Measurements from ENCODE around the gene NDUFA8. TPM values are rescaled to one million over a fixed set of nuclear protein-coding genes. Genes with fewer than 3 reads are reported as not detected.

NDUFA8 gene
- 52.5 TPM for total RNA-seq

DNA sequence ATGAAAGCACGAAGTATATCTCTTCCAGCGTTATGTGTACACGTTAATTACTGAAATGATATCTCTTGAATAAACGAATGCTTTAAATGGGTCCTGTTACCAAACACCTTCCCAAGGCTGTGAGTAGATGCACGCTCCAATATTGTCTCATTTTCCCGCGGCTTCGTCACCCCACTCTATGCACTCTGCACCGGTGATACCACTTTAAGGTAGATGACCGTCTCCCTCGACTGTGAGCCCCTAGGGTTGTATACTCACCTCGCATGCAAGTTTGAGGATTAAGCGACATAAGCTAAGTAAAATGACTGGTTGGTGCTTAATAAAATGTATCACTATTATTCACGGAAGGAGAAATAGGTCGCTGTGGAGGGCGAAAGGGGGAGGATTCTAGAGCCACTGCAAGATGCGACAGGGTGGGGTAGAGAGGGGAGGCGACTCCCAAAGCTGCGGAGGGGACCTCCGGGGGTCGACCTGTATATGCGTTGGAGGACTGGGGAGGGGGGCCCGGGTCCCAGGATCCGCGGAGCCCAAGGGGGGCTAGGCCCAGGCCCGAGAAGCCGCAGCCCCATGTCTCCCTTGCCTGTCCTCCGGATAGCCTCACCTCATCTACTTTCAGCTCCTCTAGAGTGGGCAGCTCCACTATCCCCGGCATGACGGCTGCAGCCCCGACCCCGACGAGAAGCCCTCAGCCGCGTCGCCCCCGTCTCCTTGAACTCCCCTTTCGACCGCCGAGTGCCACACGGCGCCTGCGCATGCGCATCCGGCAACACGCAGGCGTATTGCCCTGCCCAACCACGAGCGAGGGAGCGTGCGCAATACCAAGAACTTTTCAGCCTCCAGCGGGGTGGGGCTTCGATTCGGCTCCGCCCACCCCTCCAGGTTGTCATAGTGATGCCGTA, at the start of gene NDUFA8, which contains the start of gene MORN5:
NDUFA8 (minus strand) TSS at position 754 of the 899 bp plus-strand sequence; CDS start at position 652, 102 bp downstream.
MORN5 (plus strand) TSS at position 883 of the 899 bp plus-strand sequence. CDS start 65 bp downstream, outside the sequence.
- ATAC-seq = peak; percentile 99

DNA sequence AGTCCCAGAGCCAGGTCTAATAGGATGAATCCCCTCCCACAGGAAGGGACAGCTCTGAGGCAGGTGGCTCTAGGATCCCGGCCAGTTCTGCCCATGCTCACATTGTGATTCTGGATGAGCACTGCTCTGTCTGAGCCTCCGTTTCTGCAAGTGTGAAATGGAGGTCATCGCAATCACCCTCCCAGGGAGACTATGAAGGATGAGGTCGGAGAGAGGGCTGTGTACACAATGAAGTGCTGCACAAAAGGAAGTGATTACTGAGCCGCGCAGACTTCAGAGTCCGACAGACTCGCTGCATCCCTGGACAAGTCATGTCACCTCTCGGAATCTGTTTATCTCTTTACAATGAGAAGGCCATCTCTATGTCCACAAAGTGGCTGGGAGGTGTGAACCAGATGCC, 47.5 kb upstream of the NDUFA8 start:
- ATAC-seq = no peak

DNA sequence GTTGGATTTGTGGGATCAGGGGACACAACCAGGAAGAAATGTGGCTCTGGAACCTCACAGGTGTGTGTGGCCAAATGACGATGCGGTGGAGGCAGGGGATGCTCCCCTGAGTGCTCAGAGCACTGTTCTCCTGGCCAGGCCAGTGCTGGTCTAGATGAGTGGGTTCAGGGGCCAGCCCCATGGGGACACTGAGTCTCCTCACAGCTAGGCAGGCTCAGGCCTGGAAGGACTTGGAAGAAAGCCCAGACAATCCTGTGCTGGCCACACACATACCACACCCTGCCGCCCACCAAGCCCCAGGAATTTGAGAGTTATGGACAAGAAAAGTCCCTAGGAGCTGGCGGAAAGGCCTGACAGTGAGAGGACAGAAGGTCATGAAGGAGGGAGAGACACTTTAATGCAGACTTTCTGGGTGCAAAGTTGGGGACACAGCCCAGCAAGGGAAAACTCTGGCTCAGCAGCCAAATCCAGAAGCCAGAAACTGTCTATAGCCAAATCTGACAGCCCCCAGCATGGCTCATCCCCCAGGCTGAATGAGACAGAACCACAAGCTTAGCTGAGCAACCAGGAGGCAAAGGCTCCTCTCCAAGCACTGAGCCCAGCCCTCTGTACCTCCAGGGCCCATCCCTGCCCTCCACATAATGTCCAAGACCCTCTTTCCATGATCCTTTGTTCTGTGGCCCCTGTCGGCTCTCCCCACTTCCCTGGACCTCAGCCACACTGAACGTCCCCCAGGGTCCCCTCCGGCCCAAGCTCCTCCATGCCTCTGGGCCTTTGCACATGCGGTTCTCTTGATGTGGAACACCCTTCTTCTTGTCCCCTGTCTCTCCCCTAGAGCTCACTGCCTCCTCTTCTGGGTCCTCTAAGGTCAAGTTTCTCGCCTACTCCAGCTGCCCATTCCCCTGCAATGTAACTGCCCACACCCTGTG, 46.8 kb upstream of the NDUFA8 start:
- ATAC-seq = no peak

DNA sequence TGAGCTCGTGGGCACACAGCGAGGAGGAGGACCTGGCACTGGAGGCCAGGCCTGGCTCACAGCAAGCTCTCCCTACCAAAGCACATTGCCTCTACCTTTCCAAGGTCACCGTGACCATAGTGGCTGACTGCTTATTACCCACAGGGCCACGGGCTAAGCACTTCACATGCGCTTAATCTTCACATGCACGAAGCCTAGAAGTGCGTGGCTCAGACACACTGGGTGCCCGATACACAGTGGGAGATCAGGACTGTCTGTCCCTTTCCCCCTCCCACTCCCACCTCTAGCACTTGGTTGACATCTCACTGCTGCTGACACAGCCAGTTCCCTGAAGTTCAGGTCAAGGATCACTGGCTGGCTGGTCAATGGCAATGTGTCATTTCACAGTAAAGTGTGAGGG, 45.6 kb upstream of the NDUFA8 start:
- ATAC-seq = no peak

DNA sequence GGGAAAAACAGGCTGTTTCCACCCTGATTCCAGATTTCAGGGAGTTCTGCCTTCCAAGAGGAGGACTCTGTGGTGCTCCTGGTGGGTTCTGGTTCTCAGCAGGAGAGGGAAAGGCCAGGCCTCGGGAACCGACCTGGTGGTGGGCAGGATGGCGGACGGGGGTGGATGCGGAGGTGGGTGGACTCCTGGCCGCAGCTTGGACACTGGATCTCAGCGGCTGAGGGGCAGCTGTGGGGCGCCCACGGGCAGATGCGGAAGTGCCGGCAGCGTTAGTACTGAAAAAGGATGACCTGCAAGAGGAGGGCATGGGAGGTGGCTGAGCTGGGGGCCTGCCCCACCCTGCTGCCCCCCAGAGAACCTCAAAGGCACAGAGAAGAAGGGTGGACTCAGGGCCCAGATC, 44.9 kb upstream of the NDUFA8 start:
- ATAC-seq = no peak

DNA sequence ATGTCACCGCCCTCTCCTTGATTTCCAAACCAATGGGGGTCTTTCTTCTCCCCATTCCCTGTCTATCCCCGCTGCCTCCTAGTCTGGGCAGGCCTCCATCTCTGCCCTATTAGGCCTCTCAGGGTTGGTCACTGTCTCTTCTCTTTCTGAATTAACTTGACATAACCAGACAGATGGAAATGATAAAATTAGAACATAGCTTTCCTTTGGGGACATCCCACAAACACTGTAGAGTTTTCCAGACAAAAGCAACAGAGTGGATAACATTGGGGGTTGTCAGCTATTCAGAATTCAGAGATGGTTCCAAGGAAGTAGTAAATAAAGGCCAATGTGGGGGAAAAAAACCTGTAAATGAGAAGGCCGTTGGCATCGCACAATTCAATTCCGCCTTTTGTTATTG, 44.5 kb upstream of the NDUFA8 start:
- ATAC-seq = no peak

DNA sequence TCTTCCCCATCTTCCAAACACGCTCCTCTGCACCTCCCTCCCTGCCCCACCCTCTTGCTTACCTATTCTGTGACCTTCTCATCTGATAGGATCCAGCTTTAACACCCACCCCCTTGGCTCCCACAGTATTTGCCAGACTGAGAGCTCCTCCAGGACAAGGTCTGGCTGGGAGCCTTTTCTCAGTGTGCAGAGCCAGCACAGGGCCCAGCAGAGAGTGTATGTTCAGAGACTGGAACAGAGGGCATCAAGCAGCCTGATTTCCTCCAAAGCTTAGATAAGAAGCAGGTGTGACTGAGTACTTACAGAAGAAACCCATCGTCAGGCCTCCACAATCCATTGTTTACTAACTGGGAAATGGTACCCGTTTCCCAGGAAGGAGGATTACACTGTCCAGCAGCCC, 42.5 kb upstream of the NDUFA8 start:
- ATAC-seq = no peak

DNA sequence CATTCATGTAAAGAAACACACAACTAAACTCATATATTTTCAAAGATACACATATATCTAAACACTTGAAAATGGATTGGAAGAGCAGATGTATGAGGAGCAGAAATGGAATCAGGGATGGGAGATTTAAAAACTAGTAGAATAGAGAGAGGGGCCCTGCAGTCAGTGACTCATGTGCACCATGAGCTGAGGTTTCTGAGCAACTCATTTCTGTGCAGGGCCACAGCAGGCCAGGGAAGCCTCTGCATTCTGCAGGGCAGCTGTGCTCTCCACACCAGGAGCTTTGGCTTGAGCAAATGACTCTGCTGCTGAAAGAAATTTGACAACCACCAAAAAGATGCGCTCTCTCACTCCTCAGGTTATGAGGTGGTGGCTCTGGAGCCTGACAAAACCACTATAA, 42.1 kb upstream of the NDUFA8 start:
- no peak for ATAC-seq

DNA sequence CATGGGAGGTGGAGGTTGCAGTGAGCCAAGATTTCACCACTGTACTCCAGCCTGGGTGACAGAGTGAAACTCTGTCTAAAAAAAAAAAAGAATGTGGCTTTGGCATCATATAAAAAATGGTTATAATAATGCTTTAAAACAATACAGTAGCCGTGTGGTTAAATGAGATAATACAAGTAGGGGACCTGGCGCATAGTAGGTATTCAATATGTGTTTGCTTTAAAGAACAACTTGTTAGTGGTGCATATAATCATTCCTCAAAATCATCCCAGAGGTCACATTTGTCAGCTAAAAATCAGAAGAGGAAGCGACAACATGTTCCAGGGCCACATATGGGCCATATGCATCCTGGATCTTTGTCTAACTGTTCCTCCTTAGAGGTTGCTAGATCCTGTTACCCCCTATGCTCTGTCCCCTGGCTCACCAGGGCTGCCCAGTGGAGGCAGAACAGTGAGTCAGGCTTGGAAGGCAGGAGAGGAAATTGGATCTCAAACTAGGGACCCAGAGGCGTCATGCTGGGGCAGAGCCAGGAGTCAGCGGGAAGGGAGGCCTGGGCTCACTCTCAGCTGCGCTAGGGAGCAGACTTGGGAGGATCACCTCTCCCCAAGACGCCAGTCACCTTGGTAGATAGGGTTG, 41.5 kb upstream of the NDUFA8 start:
- ATAC-seq = no peak

DNA sequence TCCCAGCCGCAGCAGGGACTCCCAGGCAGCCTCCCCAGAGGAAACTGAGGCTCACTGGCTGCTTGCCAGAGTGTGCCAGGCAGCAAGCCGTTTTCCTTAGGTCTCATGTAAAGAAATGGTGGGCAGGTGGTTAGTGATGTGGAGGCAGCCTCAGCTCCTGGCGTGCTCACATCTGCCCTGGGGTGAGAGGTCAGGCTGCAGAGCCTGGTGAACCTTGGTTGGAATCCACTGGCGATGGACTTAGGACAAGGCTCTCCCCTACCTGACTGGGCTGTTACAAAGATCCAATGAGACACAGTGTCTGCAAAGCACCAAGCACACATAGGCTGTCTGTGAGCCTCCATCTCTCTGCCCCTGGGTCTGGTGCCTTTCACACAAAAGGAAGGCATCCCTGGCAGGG, 38.3 kb upstream of the NDUFA8 start:
- no peak for ATAC-seq

DNA sequence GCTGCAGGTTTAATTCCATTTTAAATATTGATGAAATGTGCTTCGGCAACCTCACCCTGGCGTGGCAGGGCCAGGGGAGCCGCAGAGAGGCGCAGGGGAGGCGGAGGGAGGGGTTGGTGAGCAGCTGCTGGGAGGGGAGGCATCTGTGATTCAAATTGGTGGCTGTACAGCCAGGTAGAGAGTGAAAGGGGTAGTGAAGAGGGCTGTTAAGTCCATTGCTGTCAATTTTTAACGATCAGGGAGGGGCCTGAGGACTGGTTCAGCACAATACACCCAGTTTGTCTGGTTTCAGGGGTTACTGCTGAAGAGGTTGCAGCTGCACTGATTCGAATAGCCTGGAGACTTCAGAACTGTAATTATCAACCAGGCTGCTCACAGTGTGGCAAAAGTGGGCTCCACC, 37.8 kb upstream of the NDUFA8 start:
- no peak for ATAC-seq

DNA sequence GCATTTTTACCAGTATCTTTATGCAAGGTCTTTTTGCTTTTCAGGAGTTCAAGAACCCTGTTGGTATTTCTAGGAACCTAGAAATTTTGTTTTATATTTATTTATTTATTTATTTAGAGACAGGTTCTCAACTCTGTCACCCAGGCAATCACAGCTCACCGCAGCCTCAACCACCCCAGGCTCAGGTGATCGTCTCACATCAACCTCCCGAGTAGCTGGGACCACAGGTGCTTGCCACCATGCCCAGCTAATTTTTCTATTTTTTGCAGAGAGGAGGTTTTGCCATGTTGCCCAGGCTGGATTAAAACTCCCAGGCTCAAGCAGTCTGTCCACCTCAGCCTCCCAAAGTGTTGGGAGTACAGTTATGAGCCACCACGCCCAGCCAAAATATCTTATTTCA, 36.3 kb upstream of the NDUFA8 start:
- ATAC-seq = no peak

DNA sequence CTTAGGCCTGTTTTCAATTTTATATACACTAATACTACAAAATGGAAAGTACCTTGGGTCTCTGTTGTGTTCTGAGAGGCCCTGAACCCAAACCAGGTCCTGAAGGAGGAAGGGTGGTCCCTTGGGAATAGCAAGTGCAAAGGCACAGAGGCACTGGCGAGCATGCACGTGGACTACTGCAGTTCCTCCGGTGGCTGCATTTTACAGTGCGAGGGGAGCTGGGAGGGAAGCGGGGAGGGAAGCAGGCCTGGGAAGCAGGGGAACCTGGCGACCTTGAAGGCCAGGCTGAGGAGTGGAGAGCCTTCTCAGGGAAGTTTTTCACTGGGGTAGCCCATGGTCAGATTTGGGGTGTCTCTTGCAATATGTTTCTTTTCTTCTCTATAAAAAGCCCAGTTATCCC, 34.1 kb upstream of the NDUFA8 start:
- ATAC-seq = no peak

DNA sequence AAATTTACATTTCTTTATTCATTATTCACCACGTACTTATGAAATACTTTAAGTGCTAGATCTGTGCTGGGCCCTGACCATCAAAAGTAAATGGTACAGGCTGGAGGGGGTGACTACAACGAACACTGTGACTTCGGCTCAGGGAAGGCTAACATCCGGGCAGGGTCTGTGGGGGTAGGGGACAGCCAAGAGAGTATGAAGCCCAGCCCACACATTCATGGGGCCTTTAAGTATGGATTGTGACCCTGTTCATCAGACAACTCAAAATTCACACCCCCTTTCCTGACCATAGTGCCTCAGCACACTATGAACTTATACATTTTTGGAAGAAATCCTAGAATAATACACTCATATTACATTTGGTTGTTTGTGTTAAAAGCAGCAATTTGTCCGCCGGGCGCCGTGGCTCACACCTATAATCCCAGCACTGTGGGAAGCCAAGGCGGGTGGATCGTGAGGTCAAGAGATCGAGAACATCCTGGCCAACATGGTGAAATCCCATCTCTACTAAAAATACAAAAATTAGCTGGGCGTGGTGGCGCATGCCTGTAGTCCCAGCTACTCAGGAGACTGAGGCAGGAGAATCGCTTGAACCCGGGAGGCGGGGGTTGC, 33.4 kb upstream of the NDUFA8 start:
- ATAC-seq = no peak

DNA sequence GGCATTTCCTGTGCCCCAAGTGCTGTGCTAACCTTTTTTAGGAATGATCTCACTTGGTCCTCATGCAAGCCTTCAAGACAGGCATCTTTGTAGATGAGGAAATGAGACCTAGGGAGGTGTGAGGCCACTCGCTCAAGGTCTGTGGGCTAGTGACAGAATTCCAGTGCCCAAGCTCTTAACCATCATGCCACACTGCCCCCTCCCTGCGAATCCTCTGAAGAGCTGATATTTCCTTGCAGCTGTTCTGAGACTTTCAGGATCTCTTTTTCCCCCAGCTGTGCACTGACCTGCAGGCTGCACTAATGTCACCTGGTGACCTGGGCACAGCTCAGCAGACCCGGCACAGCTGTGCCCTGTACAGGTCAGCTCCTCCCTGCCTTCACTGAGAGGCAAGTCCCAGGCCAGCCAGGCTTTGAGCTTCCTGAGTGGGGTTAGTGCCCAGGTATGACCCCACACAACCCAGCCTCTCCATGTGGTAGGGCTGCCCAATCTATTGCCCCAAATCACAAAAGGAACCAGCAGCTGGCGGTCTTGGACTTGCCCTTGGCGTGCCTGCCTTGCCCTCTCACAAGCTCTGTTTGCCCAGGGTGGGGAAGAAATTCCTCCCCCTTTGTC, 32.8 kb upstream of the NDUFA8 start:
- peak; percentile 21 for ATAC-seq

DNA sequence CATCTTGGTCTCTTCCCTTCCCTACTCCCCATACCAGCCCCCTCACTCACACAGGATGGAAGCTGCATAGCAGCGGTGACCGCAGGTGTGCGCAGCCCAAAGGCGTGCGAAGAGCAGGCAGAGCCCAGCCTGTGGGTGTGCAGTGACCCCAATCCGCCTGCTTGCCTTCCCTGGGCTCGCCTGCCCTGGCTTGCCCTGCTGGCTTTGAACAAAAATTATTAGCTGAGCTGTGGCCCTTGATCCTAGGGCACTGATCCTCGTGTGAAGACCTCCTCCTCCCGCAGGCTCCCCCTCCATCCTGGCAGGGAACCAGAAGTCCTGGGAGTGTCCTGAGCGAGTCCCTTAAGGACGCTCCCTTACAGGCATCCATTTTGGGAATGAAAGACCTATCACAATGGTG, 32.0 kb upstream of the NDUFA8 start:
- peak; percentile 68 for ATAC-seq

DNA sequence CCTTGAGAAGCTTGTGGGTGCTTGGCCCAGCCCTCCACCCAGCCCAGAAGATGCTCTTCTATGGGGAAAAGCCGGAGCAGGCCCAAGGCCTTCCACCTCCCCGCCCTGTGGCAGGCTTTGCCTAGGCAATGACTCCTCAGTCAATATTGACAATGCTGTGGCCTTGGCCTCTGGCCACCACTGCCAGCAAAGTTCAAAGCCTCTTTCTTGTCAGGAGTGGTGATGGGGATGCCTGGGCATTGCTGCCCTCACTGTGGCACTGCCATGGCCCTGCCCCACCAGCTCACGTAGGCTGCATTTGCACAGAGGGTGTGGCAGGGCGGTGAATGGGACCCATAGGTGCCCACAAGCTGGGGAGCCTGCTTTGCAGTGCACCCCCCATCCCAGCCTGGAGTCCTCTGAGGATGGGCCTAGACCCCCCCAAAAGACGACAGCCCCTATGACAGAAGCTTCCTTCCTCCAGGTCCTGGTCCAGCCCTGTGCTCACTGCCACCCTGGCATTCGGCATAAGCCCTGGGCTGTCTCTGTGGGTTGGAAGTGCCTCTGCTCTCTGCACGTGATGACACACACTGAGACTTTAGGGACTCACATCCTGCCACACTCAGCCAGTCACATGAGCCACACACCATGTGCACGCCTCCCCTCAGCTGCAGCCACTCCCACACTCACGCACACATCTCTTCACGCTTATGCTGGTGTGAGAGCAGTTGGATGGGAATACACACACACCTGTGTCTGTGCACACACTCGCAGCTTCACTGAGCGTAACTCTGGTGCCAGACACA, 31.2 kb upstream of the NDUFA8 start:
- ATAC-seq = peak; percentile 82

DNA sequence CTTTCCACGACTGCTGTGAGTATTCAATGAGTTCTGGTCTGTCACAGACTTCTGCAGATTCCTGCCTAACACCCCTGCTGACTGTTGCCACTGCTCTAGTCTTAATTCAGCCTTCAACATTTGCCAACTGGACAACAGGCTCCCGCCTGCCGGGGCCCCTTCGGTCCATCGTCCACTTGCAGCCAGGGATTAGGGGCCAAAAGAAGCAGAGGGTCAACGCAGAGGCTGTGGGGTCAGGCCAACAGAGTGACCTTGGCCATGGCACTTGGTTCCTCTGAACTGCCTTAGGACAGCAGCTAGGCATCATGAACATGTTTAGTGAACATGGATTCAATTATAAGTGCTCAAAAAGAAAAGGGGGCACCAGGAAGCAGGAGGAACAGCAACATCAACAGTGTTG, 28.8 kb upstream of the NDUFA8 start:
- no peak for ATAC-seq

DNA sequence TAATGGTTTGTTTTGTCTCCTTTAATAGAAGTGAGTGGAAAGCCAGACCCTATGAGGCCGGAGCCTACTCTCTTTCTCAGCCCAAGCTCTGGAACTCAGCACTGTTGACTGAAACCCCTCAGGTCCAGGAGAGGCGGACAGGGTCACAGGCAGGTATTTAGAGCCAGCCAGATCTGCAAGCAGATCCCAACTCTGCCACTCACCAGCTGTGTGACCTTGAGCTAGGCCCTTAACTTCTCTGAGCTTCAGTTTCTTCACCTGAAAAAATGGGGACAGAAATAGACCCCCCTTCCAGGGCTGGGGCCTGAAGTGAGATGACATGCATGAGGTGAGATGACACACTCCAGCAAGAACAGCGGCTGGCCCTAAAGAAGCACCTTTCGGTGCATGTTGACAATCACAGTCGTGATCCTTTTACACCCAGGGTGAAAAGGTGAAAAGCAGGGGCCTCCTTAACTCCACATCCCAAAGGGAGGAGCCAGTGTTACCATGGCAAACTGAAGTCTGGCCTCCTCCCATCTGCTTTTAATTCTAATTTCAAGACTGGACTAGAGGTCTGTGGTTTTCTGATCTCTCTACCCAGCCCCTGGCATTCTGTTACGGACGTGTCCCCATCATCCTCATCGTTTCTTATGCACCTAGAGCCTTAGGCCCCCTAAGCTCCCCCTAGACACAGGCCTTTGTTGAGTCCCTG, 27.3 kb upstream of the NDUFA8 start:
- ATAC-seq = no peak

DNA sequence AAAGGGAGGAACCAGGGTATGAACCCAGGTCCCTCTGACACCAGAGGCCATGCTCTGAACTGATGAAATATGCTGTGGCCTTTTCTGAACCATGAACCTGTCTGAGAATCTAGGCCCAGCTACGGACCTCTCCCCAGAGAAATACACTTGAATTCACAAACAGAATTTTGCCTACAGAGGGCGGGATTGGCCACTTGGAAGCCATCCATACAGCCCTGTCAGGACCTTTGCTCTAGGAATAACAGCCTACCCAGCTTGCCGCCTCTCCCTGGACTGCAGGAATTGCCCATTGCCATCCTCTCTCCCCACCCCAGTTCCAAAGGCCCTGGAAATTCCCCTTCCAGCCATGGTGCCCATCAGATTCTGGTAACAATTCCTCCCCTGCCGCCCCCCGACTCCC, 26.7 kb upstream of the NDUFA8 start:
- no peak for ATAC-seq

DNA sequence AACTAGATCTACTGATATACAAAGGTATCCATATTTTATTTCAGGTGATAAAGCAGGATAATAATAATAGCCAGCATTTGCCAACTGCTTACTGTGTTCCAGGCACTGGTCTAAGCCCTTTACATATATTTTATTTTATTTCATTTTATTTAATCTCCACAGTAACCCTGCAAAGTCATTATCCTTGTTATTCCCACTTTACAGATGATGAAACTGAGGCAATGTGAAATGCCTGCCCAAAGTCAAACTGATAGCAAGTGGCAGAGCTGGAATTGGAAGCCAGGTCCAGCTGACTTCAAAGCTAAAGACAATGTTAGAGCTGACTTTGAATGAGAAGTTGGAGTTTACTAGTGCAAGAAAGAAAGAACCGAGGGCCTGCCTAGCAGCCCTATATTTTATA, 25.0 kb upstream of the NDUFA8 start:
- ATAC-seq = no peak
